ENCODE results near the gene MCTP1.
"Not testable (repeated sequence)": the region's sequence is repeated elsewhere in the genome, so short reads cannot be mapped to it uniquely, and the experiment has no call there.

Gene MCTP1

GRCh38 chr5:95020345-95020744 lies 264.5 kb downstream of the MCTP1 start:
- no peak overlapping the region for H3K27ac Mint-ChIP-seq
- H3K36me3 Mint-ChIP-seq = no peaks in the 10 kb centered on the region
- peak; percentile 27 to 63 for ATAC-seq (replicated peaks)
- peak overlapping the region in 1 of 2 donors; percentile 11 for H3K4me3 Mint-ChIP-seq
- peaks cover 2 to 28% of the 10 kb centered on the region in 2 donors for H3K4me1 Mint-ChIP-seq
- no peak for DNase-seq
- no peaks in the 10 kb centered on the region for H3K27me3 Mint-ChIP-seq
- H3K9me3 Mint-ChIP-seq = no peaks in the 10 kb centered on the region

- Mint-ChIP-seq H3K27me3 (no peaks in the 10 kb centered on the region), H3K36me3 (no peaks in the 10 kb centered on the region), H3K9me3 (peaks cover 0 to 1% of the 10 kb centered on the region in 2 donors), H3K27ac (no peak overlapping the region), H3K4me1 (peaks cover 2 to 28% of the 10 kb centered on the region in 2 donors), H3K4me3 (no peak overlapping the region)
- no peak for DNase-seq
- ATAC-seq (replicated peaks) = no peak
Observed at GRCh38 chr5:95018946-95019345, 265.9 kb downstream of the MCTP1 start.

- Mint-ChIP-seq H3K4me1 (peaks cover 2 to 28% of the 10 kb centered on the region in 2 donors), H3K36me3 (no peaks in the 10 kb centered on the region), H3K4me3 (no peak overlapping the region), H3K9me3 (peaks cover 0 to 4% of the 10 kb centered on the region in 2 donors), H3K27ac (no peak overlapping the region), H3K27me3 (no peaks in the 10 kb centered on the region)
- ATAC-seq (replicated peaks) (no peak), DNase-seq (no peak)
Observed at GRCh38 chr5:95018511-95018910, 266.4 kb downstream of the MCTP1 start.

GRCh38 chr5:95009812-95010211 lies 275.1 kb downstream of the MCTP1 start:
- Mint-ChIP-seq H3K27ac (no peak overlapping the region), H3K27me3 (no peaks in the 10 kb centered on the region), H3K9me3 (peaks cover 12 to 16% of the 10 kb centered on the region in 2 donors), H3K4me3 (no peak overlapping the region), H3K4me1 (peaks cover 10 to 12% of the 10 kb centered on the region in 2 donors), H3K36me3 (peaks cover 0 to 4% of the 10 kb centered on the region in 2 donors)
- DNase-seq (no peak), ATAC-seq (replicated peaks) (peak; percentile 60 to 64)

- DNase-seq (no peak), ATAC-seq (replicated peaks) (peak; percentile 77 to 84)
- H3K9me3 Mint-ChIP-seq = peaks cover 22 to 25% of the 10 kb centered on the region in 2 donors
- no peaks in the 10 kb centered on the region for H3K27me3 Mint-ChIP-seq
- H3K27ac Mint-ChIP-seq = peak overlapping the region; percentile 11
- H3K4me1 Mint-ChIP-seq = peaks cover 10 to 12% of the 10 kb centered on the region in 2 donors
- peaks cover 4 to 10% of the 10 kb centered on the region in 2 donors for H3K36me3 Mint-ChIP-seq
- H3K4me3 Mint-ChIP-seq = no peak overlapping the region
Observed at GRCh38 chr5:95007921-95008597, 276.8 kb downstream of the MCTP1 start.

GRCh38 chr5:95005811-95006210 lies 279.1 kb downstream of the MCTP1 start:
- Mint-ChIP-seq H3K4me1 (peaks cover 9 to 10% of the 10 kb centered on the region in 2 donors), H3K27ac (no peak overlapping the region), H3K9me3 (peaks cover 25 to 33% of the 10 kb centered on the region in 2 donors), H3K4me3 (no peak overlapping the region), H3K36me3 (peaks cover 9 to 10% of the 10 kb centered on the region in 2 donors), H3K27me3 (no peaks in the 10 kb centered on the region)
- DNase-seq (no peak), ATAC-seq (replicated peaks) (no peak)

- Mint-ChIP-seq H3K27ac (no peak overlapping the region), H3K4me1 (peaks cover 0 to 7% of the 10 kb centered on the region in 2 donors), H3K4me3 (no peak overlapping the region), H3K9me3 (peaks cover 5 to 12% of the 10 kb centered on the region in 2 donors), H3K36me3 (peaks cover 0 to 7% of the 10 kb centered on the region in 2 donors), H3K27me3 (no peaks in the 10 kb centered on the region)
- ATAC-seq (replicated peaks) (no peak), DNase-seq (no peak)
Observed at GRCh38 chr5:94998670-94999069, 286.2 kb downstream of the MCTP1 start.

GRCh38 chr5:94994537-94994936 lies 290.4 kb downstream of the MCTP1 start:
- not testable (repeated sequence) for H3K4me3 Mint-ChIP-seq; H3K4me1 Mint-ChIP-seq; H3K9me3 Mint-ChIP-seq; DNase-seq; H3K36me3 Mint-ChIP-seq; ATAC-seq (replicated peaks); H3K27ac Mint-ChIP-seq; H3K27me3 Mint-ChIP-seq

GRCh38 chr5:94993491-94993890 lies 291.4 kb downstream of the MCTP1 start:
- Mint-ChIP-seq H3K27me3 (no peaks in the 10 kb centered on the region), H3K36me3 (no peaks in the 10 kb centered on the region), H3K4me3 (no peak overlapping the region), H3K4me1 (peaks cover 0 to 7% of the 10 kb centered on the region in 2 donors), H3K27ac (no peak overlapping the region), H3K9me3 (no peaks in the 10 kb centered on the region)
- no peak for DNase-seq
- no peak for ATAC-seq (replicated peaks)

GRCh38 chr5:94992325-94992724 lies 292.6 kb downstream of the MCTP1 start:
- no peaks in the 10 kb centered on the region for H3K27me3 Mint-ChIP-seq
- ATAC-seq (replicated peaks) = peak; percentile 34 to 47

GRCh38 chr5:94983861-94984535 lies 300.9 kb downstream of the MCTP1 start:
- ATAC-seq (replicated peaks) (no peak), DNase-seq (no peak)
- H3K36me3 Mint-ChIP-seq = no peaks in the 10 kb centered on the region
- H3K27me3 Mint-ChIP-seq = no peaks in the 10 kb centered on the region
- no peaks in the 10 kb centered on the region for H3K9me3 Mint-ChIP-seq
- no peaks in the 10 kb centered on the region for H3K4me1 Mint-ChIP-seq
- no peak overlapping the region for H3K27ac Mint-ChIP-seq
- no peak overlapping the region for H3K4me3 Mint-ChIP-seq

More at GRCh38 chr5:94992325-94992724, 292.6 kb downstream of the MCTP1 start:
- Mint-ChIP-seq H3K9me3 (no peaks in the 10 kb centered on the region), H3K4me3 (no peak overlapping the region), H3K27ac (no peak overlapping the region), H3K4me1 (peaks cover 0 to 7% of the 10 kb centered on the region in 2 donors), H3K36me3 (no peaks in the 10 kb centered on the region)
- DNase-seq = no peak

GRCh38 chr5:94977437-94977836 lies 307.5 kb downstream of the MCTP1 start:
- no peak for DNase-seq
- Mint-ChIP-seq H3K4me1 (no peaks in the 10 kb centered on the region), H3K9me3 (peaks cover 10 to 12% of the 10 kb centered on the region in 2 donors), H3K27ac (no peak overlapping the region), H3K4me3 (no peak overlapping the region), H3K36me3 (no peaks in the 10 kb centered on the region), H3K27me3 (no peaks in the 10 kb centered on the region)
- no peak for ATAC-seq (replicated peaks)

- no peak for ATAC-seq (replicated peaks)
- H3K9me3 Mint-ChIP-seq = peaks cover 10 to 12% of the 10 kb centered on the region in 2 donors
- no peaks in the 10 kb centered on the region for H3K36me3 Mint-ChIP-seq
- DNase-seq = no peak
- no peak overlapping the region for H3K4me3 Mint-ChIP-seq
- H3K4me1 Mint-ChIP-seq = no peaks in the 10 kb centered on the region
- H3K27me3 Mint-ChIP-seq = no peaks in the 10 kb centered on the region
- H3K27ac Mint-ChIP-seq = no peak overlapping the region
Observed at GRCh38 chr5:94976853-94977252, 308.0 kb downstream of the MCTP1 start.

- Mint-ChIP-seq H3K27me3 (no peaks in the 10 kb centered on the region), H3K4me1 (no peaks in the 10 kb centered on the region)
Observed at GRCh38 chr5:94972268-94972667, 312.6 kb downstream of the MCTP1 start.

GRCh38 chr5:94969174-94969573 lies 315.7 kb downstream of the MCTP1 start:
- DNase-seq (no peak), ATAC-seq (replicated peaks) (peak in 1 of 2 donors; percentile 50)
- Mint-ChIP-seq H3K4me3 (no peak overlapping the region), H3K27me3 (no peaks in the 10 kb centered on the region), H3K4me1 (no peaks in the 10 kb centered on the region), H3K36me3 (peaks cover 0 to 2% of the 10 kb centered on the region in 2 donors), H3K27ac (no peak overlapping the region), H3K9me3 (peaks cover 2 to 4% of the 10 kb centered on the region in 2 donors)

More at GRCh38 chr5:94972268-94972667, 312.6 kb downstream of the MCTP1 start:
- Mint-ChIP-seq H3K4me3 (no peak overlapping the region), H3K36me3 (no peaks in the 10 kb centered on the region), H3K9me3 (peaks cover 10 to 12% of the 10 kb centered on the region in 2 donors), H3K27ac (no peak overlapping the region)
- ATAC-seq (replicated peaks) (no peak), DNase-seq (no peak)
